Bronchial epithelial cell (primary cell): Measurements from ENCODE around the gene TENM4. TPM values are rescaled to one million over a fixed set of nuclear protein-coding genes. Genes with fewer than 3 reads are reported as not detected.
A peak's percentile ranks its signal among the peaks of the same experiment; 100 is the strongest.

ENCODE experiments used
- DNase-seq: peaks from one replicate; pipeline ENCODE4 v3.0.0-alpha.2; 2010; ENCODE audit warnings: low read depth
- FAIRE-seq: peaks from 2 replicates; lab custom pipeline; 2011; peaks lifted over from hg19 to GRCh38; lab: Jason Lieb, UNC
- H3K27me3 ChIP-seq: 2 replicates; pipeline ENCODE4 v1.5.1; 2011; ENCODE audit warnings: low read length; ENCODE audit not compliant: control insufficient read depth, insufficient read depth
- H3K36me3 ChIP-seq: 2 replicates; pipeline ENCODE4 v1.5.1; 2011; ENCODE audit warnings: low read length; ENCODE audit not compliant: control insufficient read depth, insufficient read depth
- H3K4me3 ChIP-seq: 2 replicates; pipeline ENCODE4 v1.5.1; 2011; ENCODE audit warnings: mild to moderate bottlenecking, low read depth, low read length, control low read depth
- CTCF ChIP-seq: IDR thresholded peaks from 2 replicates; pipeline ENCODE4 v1.5.1; 2011; ENCODE audit warnings: mild to moderate bottlenecking, moderate library complexity, low read length, control low read depth, inconsistent platforms; ENCODE audit not compliant: insufficient read depth, severe bottlenecking
- total RNA-seq: library from RNA; depleted of rRNA; stranded (reverse); fragments of >200 nt; gene quantifications from 2 replicates; pipeline ENCODE4 v1.2.1, GENCODE V29; 2014

TENM4 gene
- total RNA-seq, 1 donor from 2014 or later, result 6.1 TPM

GRCh38 chr11:78647266-78647915 is 793.4 kb downstream of the TENM4 start:
- Histone ChIP-seq H3K36me3 (no peaks in the 10 kb centered on the region), H3K4me3 (no peak overlapping the region), H3K27me3 (no peaks in the 10 kb centered on the region)
- DNase-seq (no peak), FAIRE-seq (no peak)
- no peak for TF ChIP-seq CTCF

GRCh38 chr11:78646564-78647185 is 794.2 kb downstream of the TENM4 start:
- peak; percentile 73 for TF ChIP-seq CTCF
- FAIRE-seq (peak; percentile 94), DNase-seq (peak; percentile 74)
- H3K36me3 ChIP-seq, result no peaks in the 10 kb centered on the region
- no peaks in the 10 kb centered on the region for H3K27me3 ChIP-seq
- no peak overlapping the region for H3K4me3 ChIP-seq

GRCh38 chr11:78645226-78646202 is 795.3 kb downstream of the TENM4 start:
- peak; percentile 62 for FAIRE-seq
- no peaks in the 10 kb centered on the region for H3K36me3 ChIP-seq
- peak; percentile 87 for TF ChIP-seq CTCF
- no peaks in the 10 kb centered on the region for H3K27me3 ChIP-seq
- H3K4me3 ChIP-seq, result no peak overlapping the region
- DNase-seq, result peak; percentile 91

- H3K36me3 ChIP-seq, result no peaks in the 10 kb centered on the region
- no peak for TF ChIP-seq CTCF
- FAIRE-seq (no peak), DNase-seq (no peak)
- H3K4me3 ChIP-seq, result no peak overlapping the region
- no peaks in the 10 kb centered on the region for H3K27me3 ChIP-seq
Observed at GRCh38 chr11:78643676-78644056, 797.2 kb downstream of the TENM4 start.

- no peaks in the 10 kb centered on the region for H3K27me3 ChIP-seq
- no peak overlapping the region for H3K4me3 ChIP-seq
- no peak for TF ChIP-seq CTCF
- FAIRE-seq (no peak), DNase-seq (no peak)
- H3K36me3 ChIP-seq, result no peaks in the 10 kb centered on the region
Observed at GRCh38 chr11:78642979-78643675, 797.7 kb downstream of the TENM4 start.
